MM.1S (cell line): ENCODE results near the gene TGFB2.

ENCODE experiments used
- DNase-seq: peaks from one replicate; pipeline ENCODE4 v3.0.0-alpha.2; 2015
- H2AFZ ChIP-seq: fragments of 300-600 bp; sonication (generic); 2 replicates; pipeline ENCODE4 v1.6.0; 2016; ENCODE audit warnings: antibody characterized with exemption, low read length
- H3F3A ChIP-seq: fragments of 300-600 bp; sonication (generic); 2 replicates; pipeline ENCODE4 v1.6.1; 2016; ENCODE audit warnings: mild to moderate bottlenecking, antibody characterized with exemption, low read length, moderate library complexity, mixed read lengths; ENCODE audit not compliant: insufficient read depth
- H3K27ac ChIP-seq: fragments of 300-600 bp; sonication (generic); 2 replicates; pipeline ENCODE4 v1.5.1; 2016; ENCODE audit warnings: mild to moderate bottlenecking, low read length
- H3K27me3 ChIP-seq: fragments of 300-600 bp; sonication (generic); replicated peaks from 2 replicates; pipeline ENCODE4 v1.6.0; 2016; ENCODE audit warnings: low read length; ENCODE audit not compliant: insufficient read depth
- H3K36me3 ChIP-seq: fragments of 300-600 bp; sonication (generic); replicated peaks from 2 replicates; pipeline ENCODE4 v1.6.1; 2016; ENCODE audit warnings: mild to moderate bottlenecking, low read length, mixed read lengths; ENCODE audit not compliant: insufficient read depth
- H3K4me1 ChIP-seq: fragments of 300-600 bp; sonication (generic); 2 replicates; pipeline ENCODE4 v1.6.1; 2016; ENCODE audit warnings: low read length, mixed read lengths
- H3K4me2 ChIP-seq: fragments of 300-600 bp; sonication (generic); 2 replicates; pipeline ENCODE4 v1.6.0; 2016; ENCODE audit warnings: low read depth, low read length
- H3K4me3 ChIP-seq: fragments of 300-600 bp; sonication (generic); 2 replicates; pipeline ENCODE4 v1.5.1; 2016; ENCODE audit warnings: low read length, mixed read lengths
- H3K79me2 ChIP-seq: fragments of 300-600 bp; sonication (generic); 2 replicates; pipeline ENCODE4 v1.6.1; 2016; ENCODE audit warnings: mixed run types, low read length, mixed read lengths
- H3K9ac ChIP-seq: fragments of 300-600 bp; sonication (generic); 2 replicates; pipeline ENCODE4 v1.6.1; 2016; ENCODE audit warnings: low read length, mixed read lengths
- H3K9me2 ChIP-seq: fragments of 300-600 bp; sonication (generic); replicated peaks from 2 replicates; pipeline ENCODE4 v1.6.1; 2016; ENCODE audit warnings: mild to moderate bottlenecking, low read length, mixed read lengths; ENCODE audit not compliant: insufficient read depth
- H3K9me3 ChIP-seq: fragments of 300-600 bp; sonication (generic); replicated peaks from 2 replicates; pipeline ENCODE4 v1.6.1; 2016; ENCODE audit warnings: mild to moderate bottlenecking, low read length, mixed read lengths; ENCODE audit not compliant: insufficient read depth
- H4K20me1 ChIP-seq: fragments of 300-600 bp; sonication (generic); 2 replicates; pipeline ENCODE4 v1.6.1; 2016; ENCODE audit warnings: mild to moderate bottlenecking, low read length, moderate library complexity, mixed read lengths; ENCODE audit not compliant: insufficient read depth
- CTCF ChIP-seq: fragments of 300-600 bp; sonication (generic); IDR thresholded peaks from 2 replicates; pipeline ENCODE4 v1.5.1; 2016; ENCODE audit warnings: antibody characterized with exemption, low read length, mixed read lengths
- EZH2 ChIP-seq: fragments of 300-600 bp; sonication (generic); optimal IDR thresholded peaks from 2 replicates; pipeline ENCODE3; 2017; ENCODE audit warnings: low read depth, mild to moderate bottlenecking, antibody characterized with exemption, low read length, mixed read lengths
- EZH2phosphoT487 ChIP-seq: fragments of 300-600 bp; sonication (generic); IDR thresholded peaks from 2 replicates; pipeline ENCODE4 v1.6.1; 2018; ENCODE audit warnings: antibody characterized with exemption, low read length

Gene TGFB2

DNA sequence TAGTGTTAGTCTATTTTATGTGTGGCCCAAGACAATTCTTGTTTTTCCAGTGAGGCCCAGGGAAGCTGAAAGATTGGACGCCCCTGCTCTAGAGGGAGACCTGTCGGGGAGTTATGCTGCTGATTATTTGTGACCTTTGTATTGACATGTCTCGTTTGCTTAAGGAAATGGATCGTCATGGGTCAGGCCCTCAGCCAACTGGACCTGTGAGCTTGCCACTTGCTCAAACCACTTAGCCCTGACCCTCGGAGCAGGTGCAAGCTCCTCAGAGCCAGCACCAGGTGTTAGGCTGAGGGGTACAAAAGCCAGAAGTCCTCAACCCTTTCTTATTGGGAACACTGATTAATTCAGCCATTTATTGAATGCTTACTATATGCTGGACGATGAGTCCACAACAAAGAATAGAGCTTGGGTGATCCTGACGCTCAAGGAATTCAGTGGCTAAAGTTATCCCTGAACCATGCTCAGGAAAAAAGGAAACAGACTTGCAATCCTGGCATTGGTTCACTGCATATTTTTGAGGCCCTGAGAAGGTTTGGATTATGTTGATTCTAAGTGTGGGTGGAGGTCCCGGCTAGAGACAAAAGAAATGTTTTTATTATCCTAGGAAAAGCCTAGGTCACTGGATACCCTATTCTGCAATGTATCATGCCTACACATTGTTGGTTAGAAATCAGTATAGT is 19.0 kb downstream of the TGFB2 start:
- Histone ChIP-seq H3K4me3 (no peak overlapping the region), H3K27me3 (no peaks in the 10 kb centered on the region), H3K27ac (no peak overlapping the region), H3K79me2 (no peaks in the 10 kb centered on the region), H3K4me2 (no peak overlapping the region), H3K36me3 (no peaks in the 10 kb centered on the region), H3K9me2 (no peaks in the 10 kb centered on the region), H3K4me1 (no peaks in the 10 kb centered on the region), H4K20me1 (no peaks in the 10 kb centered on the region), H2AFZ (no peak overlapping the region), H3K9me3 (no peaks in the 10 kb centered on the region), H3K9ac (no peak overlapping the region), H3F3A (no peaks in the 10 kb centered on the region)
- TF ChIP-seq EZH2 (no peak), CTCF (no peak), EZH2phosphoT487 (no peak)
- DNase-seq, result no peak

- H4K20me1 ChIP-seq, result no peaks in the 10 kb centered on the region
- H3F3A ChIP-seq, result no peaks in the 10 kb centered on the region
- no peak overlapping the region for H2AFZ ChIP-seq
- no peak for DNase-seq
- H3K4me3 ChIP-seq, result no peak overlapping the region
- H3K36me3 ChIP-seq, result no peaks in the 10 kb centered on the region
- H3K27ac ChIP-seq, result no peak overlapping the region
- TF ChIP-seq EZH2phosphoT487, result no peak
- no peak for TF ChIP-seq CTCF
- no peak for TF ChIP-seq EZH2
- no peaks in the 10 kb centered on the region for H3K79me2 ChIP-seq
- no peaks in the 10 kb centered on the region for H3K9me3 ChIP-seq
- no peaks in the 10 kb centered on the region for H3K9me2 ChIP-seq
- H3K4me1 ChIP-seq, result peaks cover 7% of the 10 kb centered on the region
- no peak overlapping the region for H3K4me2 ChIP-seq
- H3K9ac ChIP-seq, result no peak overlapping the region
- no peaks in the 10 kb centered on the region for H3K27me3 ChIP-seq
These were observed 20.3 kb downstream of the TGFB2 start for GRCh38 chr1:218365226-218365999.

DNA sequence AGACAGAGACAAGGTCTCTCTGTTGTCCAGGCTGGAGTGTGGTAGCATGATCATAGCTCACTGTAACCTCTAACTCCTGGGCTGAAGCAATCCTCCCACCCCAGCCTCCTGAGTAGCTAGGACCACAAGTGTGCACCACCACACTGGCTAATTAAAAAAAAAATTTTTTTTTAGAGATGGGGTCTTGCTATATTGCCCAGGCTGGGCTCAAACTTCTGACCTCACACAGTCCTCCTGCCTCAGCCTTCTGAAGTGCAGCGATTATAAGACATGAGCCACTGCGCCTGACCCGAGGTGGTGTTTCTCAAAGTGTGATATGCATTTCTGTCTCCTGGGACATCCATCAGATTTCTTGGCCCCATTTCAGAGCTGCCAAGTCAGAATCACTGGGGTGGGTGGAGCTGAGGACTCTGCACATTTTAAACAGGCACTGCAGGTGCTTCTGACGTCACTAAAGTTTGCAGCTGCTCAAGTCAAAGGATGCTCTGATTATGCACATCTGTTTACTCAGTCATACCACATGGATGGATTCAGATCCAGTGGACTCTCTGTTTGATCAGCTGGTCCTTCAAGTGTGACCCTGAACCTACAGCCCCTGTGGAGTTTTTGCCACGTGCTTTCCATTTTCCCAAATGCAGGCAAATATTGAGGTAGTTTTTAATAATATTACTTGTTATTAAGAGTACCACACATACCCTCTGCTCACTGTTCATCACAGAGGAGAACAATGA is 21.4 kb downstream of the TGFB2 start:
- TF ChIP-seq EZH2phosphoT487, result no peak
- no peak for TF ChIP-seq EZH2
- TF ChIP-seq CTCF, result no peak
- no peaks in the 10 kb centered on the region for H3K79me2 ChIP-seq
- H4K20me1 ChIP-seq, result no peaks in the 10 kb centered on the region
- no peaks in the 10 kb centered on the region for H3K36me3 ChIP-seq
- peak; percentile 36 for DNase-seq
- H3K27me3 ChIP-seq, result no peaks in the 10 kb centered on the region
- H2AFZ ChIP-seq, result no peak overlapping the region
- no peaks in the 10 kb centered on the region for H3K9me3 ChIP-seq
- no peak overlapping the region for H3K9ac ChIP-seq
- no peak overlapping the region for H3K27ac ChIP-seq
- H3K4me3 ChIP-seq, result no peak overlapping the region
- H3K4me1 ChIP-seq, result peaks cover 7% of the 10 kb centered on the region
- no peaks in the 10 kb centered on the region for H3F3A ChIP-seq
- H3K4me2 ChIP-seq, result no peak overlapping the region
- H3K9me2 ChIP-seq, result no peaks in the 10 kb centered on the region
